ENCODE data around the gene CPNE5. TPM values are rescaled to one million over a fixed set of nuclear protein-coding genes. Genes with fewer than 3 reads are reported as not detected.
A peak's percentile ranks its signal among the peaks of the same experiment; 100 is the strongest.
"Not testable (repeated sequence)": the region's sequence is repeated elsewhere in the genome, so short reads cannot be mapped to it uniquely, and the experiment has no call there.

Gene CPNE5
- total RNA-seq, 2 experiments from 2014 or later, result 0.99 to 1.3 TPM

DNA sequence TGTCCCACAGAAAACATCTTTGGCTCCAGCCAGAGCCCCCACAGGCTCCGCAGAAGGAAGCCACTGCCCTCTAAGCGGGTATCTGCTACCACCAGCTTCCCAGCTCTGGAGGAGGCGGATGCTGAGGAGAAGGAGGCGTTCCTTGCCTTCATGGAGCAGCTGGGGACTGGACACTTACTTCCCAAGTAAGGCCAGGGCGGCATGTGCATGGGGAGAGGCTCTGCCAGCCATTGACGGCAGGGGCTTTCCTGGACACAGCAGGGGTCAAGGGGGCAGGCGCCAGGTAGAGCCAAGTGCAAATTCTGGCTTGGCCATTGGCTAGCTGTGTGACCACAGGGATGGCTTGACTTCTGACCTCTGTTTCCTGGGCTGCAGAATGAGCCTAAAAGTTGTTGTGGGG lies 123.8 kb downstream of the CPNE5 start:
- H3K9me3 Mint-ChIP-seq, result no peaks in the 10 kb centered on the region
- ATAC-seq (ENCODE audit: low read depth) (no peak), DNase-seq (no peak)
- POLR2A ChIA-PET, result no interaction called here
- H3K27ac Mint-ChIP-seq, result no peak overlapping the region
- H3K36me3 Mint-ChIP-seq, result no peaks in the 10 kb centered on the region
- H3K4me1 Mint-ChIP-seq, result no peaks in the 10 kb centered on the region
- no peak overlapping the region for H3K4me3 Mint-ChIP-seq
- peaks cover 7% of the 10 kb centered on the region for H3K27me3 Mint-ChIP-seq

- Mint-ChIP-seq H3K36me3 (no peaks in the 10 kb centered on the region), H3K27ac (no peak overlapping the region), H3K4me1 (no peaks in the 10 kb centered on the region), H3K4me3 (no peak overlapping the region), H3K27me3 (peaks cover 14% of the 10 kb centered on the region), H3K9me3 (no peaks in the 10 kb centered on the region)
- DNase-seq (no peak), ATAC-seq (ENCODE audit: low read depth) (no peak)
- POLR2A ChIA-PET, result no interaction called here
These were observed 124.7 kb downstream of the CPNE5 start for GRCh38 chr6:36714511-36714910.

GRCh38 chr6:36713846-36714245 lies 125.4 kb downstream of the CPNE5 start:
- H3K36me3 Mint-ChIP-seq, result no peaks in the 10 kb centered on the region
- H3K4me1 Mint-ChIP-seq, result no peaks in the 10 kb centered on the region
- H3K27me3 Mint-ChIP-seq, result peaks cover 14% of the 10 kb centered on the region

DNA sequence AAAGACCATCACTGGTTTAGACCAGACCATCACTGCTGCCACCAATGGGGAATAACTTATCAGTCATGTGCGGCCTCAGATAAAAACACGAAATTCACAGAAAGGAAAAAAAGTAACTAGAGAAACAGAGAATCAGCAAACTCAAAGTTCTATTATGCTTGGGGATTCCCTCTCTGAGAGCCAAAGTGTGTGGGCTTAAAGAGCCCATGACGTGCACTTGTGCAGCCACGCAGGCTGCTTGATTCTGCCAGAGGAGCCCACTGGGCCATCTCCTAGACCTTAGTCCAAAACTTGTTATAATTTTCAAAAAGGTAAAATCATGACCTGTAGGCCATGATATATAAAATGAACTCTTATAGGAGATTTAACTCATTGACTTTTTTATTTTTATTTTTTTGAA lies 126.4 kb downstream of the CPNE5 start:
- Mint-ChIP-seq H3K36me3 (no peaks in the 10 kb centered on the region), H3K4me1 (no peaks in the 10 kb centered on the region), H3K27me3 (peaks cover 14% of the 10 kb centered on the region), H3K9me3 (no peaks in the 10 kb centered on the region), H3K4me3 (no peak overlapping the region), H3K27ac (no peak overlapping the region)
- no peak for ATAC-seq (ENCODE audit: low read depth)
- POLR2A ChIA-PET, result no interaction called here
- DNase-seq, result no peak

More at GRCh38 chr6:36713846-36714245, 125.4 kb downstream of the CPNE5 start:
- no peak for ATAC-seq (ENCODE audit: low read depth)
- POLR2A ChIA-PET, result no interaction called here
- no peak for DNase-seq
- Mint-ChIP-seq H3K9me3 (no peaks in the 10 kb centered on the region), H3K4me3 (no peak overlapping the region), H3K27ac (no peak overlapping the region)

- POLR2A ChIA-PET, result no interaction called here
- ATAC-seq (ENCODE audit: low read depth), result no peak
- H3K27me3 Mint-ChIP-seq, result peaks cover 14% of the 10 kb centered on the region
These were observed 132.9 kb downstream of the CPNE5 start for GRCh38 chr6:36706339-36706738.

GRCh38 chr6:36704961-36705577 lies 134.2 kb downstream of the CPNE5 start:
- H3K4me3 Mint-ChIP-seq; H3K9me3 Mint-ChIP-seq; H3K27ac Mint-ChIP-seq; ATAC-seq (ENCODE audit: low read depth); H3K36me3 Mint-ChIP-seq; H3K4me1 Mint-ChIP-seq; DNase-seq; POLR2A ChIA-PET: not testable (repeated sequence)
- H3K27me3 Mint-ChIP-seq, result peaks cover 12% of the 10 kb centered on the region

More at GRCh38 chr6:36706339-36706738, 132.9 kb downstream of the CPNE5 start:
- no peaks in the 10 kb centered on the region for H3K9me3 Mint-ChIP-seq
- no peak overlapping the region for H3K27ac Mint-ChIP-seq
- H3K4me1 Mint-ChIP-seq, result peaks cover 2% of the 10 kb centered on the region
- no peaks in the 10 kb centered on the region for H3K36me3 Mint-ChIP-seq
- no peak for DNase-seq
- H3K4me3 Mint-ChIP-seq, result no peak overlapping the region

GRCh38 chr6:36703982-36704381 lies 135.3 kb downstream of the CPNE5 start:
- DNase-seq (no peak), ATAC-seq (ENCODE audit: low read depth) (no peak)
- Mint-ChIP-seq H3K27ac (no peak overlapping the region), H3K4me1 (peaks cover 7% of the 10 kb centered on the region), H3K36me3 (no peaks in the 10 kb centered on the region), H3K4me3 (no peak overlapping the region), H3K9me3 (no peaks in the 10 kb centered on the region), H3K27me3 (peaks cover 7% of the 10 kb centered on the region)
- POLR2A ChIA-PET, result no interaction called here

GRCh38 chr6:36703081-36703606 lies 136.1 kb downstream of the CPNE5 start:
- peaks cover 7% of the 10 kb centered on the region for H3K27me3 Mint-ChIP-seq
- POLR2A ChIA-PET, result no interaction called here

GRCh38 chr6:36702656-36703055 lies 136.6 kb downstream of the CPNE5 start:
- H3K36me3 Mint-ChIP-seq, result no peaks in the 10 kb centered on the region
- peaks cover 7% of the 10 kb centered on the region for H3K27me3 Mint-ChIP-seq
- ATAC-seq (ENCODE audit: low read depth), result no peak
- H3K4me1 Mint-ChIP-seq, result peaks cover 7% of the 10 kb centered on the region
- no peak overlapping the region for H3K27ac Mint-ChIP-seq
- DNase-seq, result no peak
- H3K4me3 Mint-ChIP-seq, result no peak overlapping the region
- no peaks in the 10 kb centered on the region for H3K9me3 Mint-ChIP-seq
- POLR2A ChIA-PET, result no interaction called here

More at GRCh38 chr6:36703081-36703606, 136.1 kb downstream of the CPNE5 start:
- no peak overlapping the region for H3K27ac Mint-ChIP-seq
- peaks cover 7% of the 10 kb centered on the region for H3K4me1 Mint-ChIP-seq
- H3K4me3 Mint-ChIP-seq, result no peak overlapping the region
- no peaks in the 10 kb centered on the region for H3K36me3 Mint-ChIP-seq
- DNase-seq (no peak), ATAC-seq (ENCODE audit: low read depth) (no peak)
- H3K9me3 Mint-ChIP-seq, result no peaks in the 10 kb centered on the region

GRCh38 chr6:36701401-36701991 lies 137.7 kb downstream of the CPNE5 start:
- Mint-ChIP-seq H3K36me3 (no peaks in the 10 kb centered on the region), H3K9me3 (no peaks in the 10 kb centered on the region), H3K4me1 (peaks cover 13% of the 10 kb centered on the region), H3K4me3 (no peak overlapping the region), H3K27me3 (peaks cover 6% of the 10 kb centered on the region), H3K27ac (peak overlapping the region; percentile 53)
- POLR2A ChIA-PET, result no interaction called here
- no peak for DNase-seq
- peak; percentile 82 for ATAC-seq (ENCODE audit: low read depth)

DNA sequence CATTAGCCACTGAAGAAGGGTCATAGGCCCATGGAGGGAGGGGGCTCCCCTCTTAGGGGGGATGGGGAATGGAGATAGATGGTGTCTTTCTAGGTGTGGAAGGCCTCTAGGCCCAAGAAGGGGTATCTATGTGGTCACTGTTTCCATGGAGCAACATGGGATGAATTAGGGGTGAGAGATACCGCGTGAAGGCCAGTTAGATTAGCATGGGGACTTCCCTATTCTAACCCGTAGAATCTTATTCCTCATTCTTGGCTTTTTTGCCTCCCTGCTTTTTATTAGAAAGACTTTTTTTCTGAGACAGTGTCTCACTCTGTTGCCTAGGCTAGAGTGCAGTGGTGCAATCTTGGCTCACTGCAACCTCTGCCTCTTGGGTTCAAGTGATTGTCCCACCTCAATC lies 138.4 kb downstream of the CPNE5 start:
- peaks cover 5% of the 10 kb centered on the region for H3K27me3 Mint-ChIP-seq
- ATAC-seq (ENCODE audit: low read depth), result no peak

DNA sequence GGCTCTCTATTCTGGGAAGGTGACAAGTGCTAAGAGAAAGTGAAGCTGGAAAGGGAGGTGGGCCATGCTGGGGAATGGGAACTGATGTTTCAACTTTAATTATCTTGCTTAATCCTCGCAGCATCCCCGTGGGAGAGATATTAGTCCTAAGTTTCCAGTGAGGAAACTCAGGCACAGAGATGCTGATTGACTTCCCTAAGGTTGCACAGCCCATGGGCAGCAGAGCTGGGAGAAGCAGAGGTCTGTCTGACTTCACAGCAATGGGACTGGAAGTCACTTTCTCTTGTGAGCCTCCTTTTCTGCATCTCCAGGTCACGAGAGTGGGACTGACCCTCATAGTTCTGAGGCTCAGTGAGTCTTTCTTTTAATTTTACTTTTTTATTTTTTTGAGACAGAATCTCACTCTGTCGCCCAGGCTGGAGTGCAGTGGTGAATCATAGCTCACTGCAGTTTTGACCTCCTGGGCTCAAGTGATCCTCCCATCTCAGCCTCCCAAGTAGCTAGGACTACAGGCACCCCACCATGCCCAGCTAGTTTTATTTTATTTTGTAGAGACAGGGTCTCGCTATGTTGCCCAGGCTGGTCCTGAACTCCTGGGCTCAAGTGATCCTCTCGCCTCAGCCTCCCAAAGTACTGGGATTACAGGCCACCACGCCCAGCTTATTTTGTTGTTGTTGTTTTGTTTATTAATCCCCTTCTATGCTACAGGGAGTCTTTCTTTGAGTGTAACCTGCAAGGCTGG lies 139.0 kb downstream of the CPNE5 start:
- Mint-ChIP-seq H3K36me3 (no peaks in the 10 kb centered on the region), H3K27ac (no peak overlapping the region), H3K4me3 (no peak overlapping the region), H3K27me3 (no peaks in the 10 kb centered on the region), H3K9me3 (no peaks in the 10 kb centered on the region), H3K4me1 (peaks cover 16% of the 10 kb centered on the region)
- ATAC-seq (ENCODE audit: low read depth) (no peak), DNase-seq (no peak)
- POLR2A ChIA-PET, result no interaction called here

More for the DNA sequence above, 138.4 kb downstream of the CPNE5 start:
- Mint-ChIP-seq H3K27ac (no peak overlapping the region), H3K9me3 (no peaks in the 10 kb centered on the region), H3K4me3 (no peak overlapping the region), H3K4me1 (peaks cover 16% of the 10 kb centered on the region), H3K36me3 (no peaks in the 10 kb centered on the region)
- POLR2A ChIA-PET, result no interaction called here
- no peak for DNase-seq

DNA sequence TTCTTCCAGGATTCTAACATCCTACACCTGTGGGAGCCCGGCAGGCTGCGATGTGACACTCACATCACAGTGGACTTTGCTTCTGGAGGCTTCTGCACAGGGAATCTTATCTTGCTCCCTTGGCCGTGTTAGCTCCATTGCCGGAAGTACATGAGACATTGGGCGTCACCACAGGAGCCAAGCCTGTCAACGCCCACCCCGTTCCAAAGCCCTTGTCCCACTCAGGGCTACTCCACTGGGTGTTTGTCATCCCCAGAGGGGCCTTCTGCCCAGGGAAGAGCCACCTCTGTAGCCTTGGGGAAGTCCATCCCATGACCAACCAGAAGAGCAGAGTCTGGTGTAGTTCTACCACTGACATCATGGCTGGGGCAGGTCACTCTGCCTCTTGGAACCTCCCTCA lies 139.9 kb downstream of the CPNE5 start:
- no peak overlapping the region for H3K4me3 Mint-ChIP-seq
- no peak for DNase-seq
- no peak overlapping the region for H3K27ac Mint-ChIP-seq
- ATAC-seq (ENCODE audit: low read depth), result no peak
- peaks cover 16% of the 10 kb centered on the region for H3K4me1 Mint-ChIP-seq
- no peaks in the 10 kb centered on the region for H3K36me3 Mint-ChIP-seq
- POLR2A ChIA-PET, result no interaction called here
- H3K9me3 Mint-ChIP-seq, result no peaks in the 10 kb centered on the region
- H3K27me3 Mint-ChIP-seq, result no peaks in the 10 kb centered on the region

DNA sequence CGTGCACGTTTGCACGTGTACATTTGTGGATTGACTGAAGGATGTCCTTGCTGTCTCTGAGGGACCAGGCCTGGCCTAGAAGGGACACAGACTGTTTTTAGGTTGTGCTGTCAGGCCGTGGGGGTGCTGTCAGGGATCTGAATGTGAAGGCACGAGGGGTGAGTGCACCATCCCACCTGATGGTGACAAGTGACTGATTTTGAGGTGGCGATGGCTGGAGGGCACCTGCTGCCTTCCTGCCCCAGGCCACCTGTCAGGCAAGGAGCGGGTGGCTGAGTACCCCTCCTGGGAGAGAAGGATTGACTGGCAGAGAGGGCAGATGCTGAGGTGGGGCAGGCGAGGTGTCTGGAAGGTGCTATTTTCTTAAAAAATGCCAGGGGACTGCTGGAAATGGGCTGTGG lies 140.4 kb downstream of the CPNE5 start:
- H3K27ac Mint-ChIP-seq, result no peak overlapping the region
- H3K9me3 Mint-ChIP-seq, result no peaks in the 10 kb centered on the region
- peaks cover 16% of the 10 kb centered on the region for H3K4me1 Mint-ChIP-seq
- no peak for ATAC-seq (ENCODE audit: low read depth)
- H3K36me3 Mint-ChIP-seq, result no peaks in the 10 kb centered on the region
- POLR2A ChIA-PET, result no interaction called here
- no peak for DNase-seq
- H3K27me3 Mint-ChIP-seq, result no peaks in the 10 kb centered on the region
- H3K4me3 Mint-ChIP-seq, result no peak overlapping the region
